Peyer's patch (tissue), 4 donors: Measurements from ENCODE around the gene FBXL2.

ENCODE experiments used
- CTCF ChIP-seq, 6 experiments: fragments of 450-650 bp in 4 of 6; fragments of 200-600 bp in 2 of 6; sonication (generic) in 1 of 6; IDR thresholded peaks; one replicate each; pipeline ENCODE4 v1.5.1; 2017 to 2019; ENCODE audit warnings: antibody characterized with exemption in 6 of 6, mild to moderate bottlenecking in 3 of 6, moderate library complexity in 1 of 6
- POLR2A ChIP-seq, 2 donors: fragments of 450-650 bp; IDR thresholded peaks; one replicate each; pipeline ENCODE4 v1.5.1; 2017; ENCODE audit warnings: antibody characterized with exemption in 2 of 2, mild to moderate bottlenecking in 2 of 2, moderate library complexity in 2 of 2

- TF ChIP-seq POLR2A (IDR thresholded peaks at IDR 0.05): no peak
- TF ChIP-seq CTCF (IDR thresholded peaks at IDR 0.05): no peak
These were observed 43.4 kb upstream of the FBXL2 start for GRCh38 chr3:33233884-33234283.
